GM12891 (cell line): ENCODE data around the gene MYO18A.
"Not testable (repeated sequence)": the region's sequence is repeated elsewhere in the genome, so short reads cannot be mapped to it uniquely, and the experiment has no call there.

ENCODE experiments used
- DNase-seq: peaks from one replicate; pipeline ENCODE4 v3.0.0; 2011; ENCODE audit warnings: low spot score; ENCODE audit not compliant: insufficient read length
- FAIRE-seq: peaks from 2 replicates; lab custom pipeline; 2011; peaks lifted over from hg19 to GRCh38; lab: Jason Lieb, UNC
- PAX5 ChIP-seq: IDR thresholded peaks from 2 replicates; pipeline ENCODE4 v1.6.1; 2011; ENCODE audit warnings: low read length, moderate library complexity, mild to moderate bottlenecking; ENCODE audit not compliant: insufficient read depth, severe bottlenecking
- POLR2A ChIP-seq: IDR thresholded peaks from 2 replicates; pipeline ENCODE4 v1.6.1; 2011; ENCODE audit warnings: low read depth, low read length, control low read depth
- POLR2AphosphoS5 ChIP-seq: IDR thresholded peaks from 2 replicates; pipeline ENCODE4 v1.6.1; 2011; ENCODE audit warnings: low read depth, low read length, control low read depth
- POU2F2 ChIP-seq: IDR thresholded peaks from 2 replicates; pipeline ENCODE4 v1.6.1; 2011; ENCODE audit warnings: low read depth, mild to moderate bottlenecking, control low read depth, low read length, moderate library complexity
- SPI1 ChIP-seq: IDR thresholded peaks from 2 replicates; pipeline ENCODE4 v1.6.1; 2011; ENCODE audit warnings: low read depth, low read length, control low read depth
- TAF1 ChIP-seq: IDR thresholded peaks from 2 replicates; pipeline ENCODE4 v1.6.1; 2011; ENCODE audit warnings: low read depth, low read length, control low read depth

Gene MYO18A

GRCh38 chr17:29214215-29215146 lies 34.3 kb upstream of the MYO18A start:
- no peak for FAIRE-seq
- TF ChIP-seq POLR2A, result no peak
- TF ChIP-seq POU2F2, result no peak
- no peak for TF ChIP-seq PAX5
- TF ChIP-seq POLR2AphosphoS5, result no peak
- no peak for TF ChIP-seq SPI1
- TF ChIP-seq TAF1, result no peak
- no peak for DNase-seq

GRCh38 chr17:29212681-29213121 lies 32.5 kb upstream of the MYO18A start:
- no peak for FAIRE-seq
- DNase-seq, result no peak

GRCh38 chr17:29212094-29212631 lies 32.0 kb upstream of the MYO18A start:
- no peak for TF ChIP-seq POLR2A
- FAIRE-seq (no peak), DNase-seq (no peak)

More at GRCh38 chr17:29212681-29213121, 32.5 kb upstream of the MYO18A start:
- TF ChIP-seq TAF1 (no peak), POLR2A (no peak), PAX5 (no peak)

- DNase-seq, result no peak
- FAIRE-seq, result no peak
- TF ChIP-seq POLR2AphosphoS5 (no peak), PAX5 (no peak), TAF1 (no peak), POU2F2 (no peak), POLR2A (no peak), SPI1 (no peak)
These were observed 30.7 kb upstream of the MYO18A start for GRCh38 chr17:29210879-29211278.

DNA sequence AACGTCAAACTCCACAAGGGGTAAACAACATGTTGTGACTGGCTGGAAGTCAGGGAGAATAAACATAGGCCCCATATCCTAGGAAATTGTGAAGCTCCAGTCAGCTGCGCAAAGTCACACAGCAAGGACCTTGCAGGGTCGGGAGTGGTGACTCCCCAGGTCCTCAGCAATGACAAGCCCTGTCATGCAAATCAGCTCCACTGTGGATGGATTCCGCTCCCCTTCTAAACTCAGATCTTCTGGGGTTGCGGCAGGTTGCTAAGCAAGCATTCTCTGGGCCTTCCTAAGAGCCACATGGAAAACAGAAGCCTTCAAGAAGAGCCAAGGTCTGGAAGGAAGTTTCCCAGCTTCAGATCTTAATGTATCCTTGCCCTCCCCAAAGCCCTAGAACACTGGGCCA lies 28.9 kb upstream of the MYO18A start:
- DNase-seq, result no peak
- TF ChIP-seq POLR2A (no peak), SPI1 (no peak), TAF1 (no peak), PAX5 (no peak), POLR2AphosphoS5 (no peak), POU2F2 (no peak)
- no peak for FAIRE-seq

- no peak for FAIRE-seq
- no peak for TF ChIP-seq POLR2AphosphoS5
- TF ChIP-seq POU2F2, result no peak
- TF ChIP-seq TAF1, result no peak
- TF ChIP-seq PAX5, result no peak
- no peak for TF ChIP-seq SPI1
- TF ChIP-seq POLR2A, result no peak
- DNase-seq, result no peak
These were observed 27.8 kb upstream of the MYO18A start for GRCh38 chr17:29207975-29208374.

DNA sequence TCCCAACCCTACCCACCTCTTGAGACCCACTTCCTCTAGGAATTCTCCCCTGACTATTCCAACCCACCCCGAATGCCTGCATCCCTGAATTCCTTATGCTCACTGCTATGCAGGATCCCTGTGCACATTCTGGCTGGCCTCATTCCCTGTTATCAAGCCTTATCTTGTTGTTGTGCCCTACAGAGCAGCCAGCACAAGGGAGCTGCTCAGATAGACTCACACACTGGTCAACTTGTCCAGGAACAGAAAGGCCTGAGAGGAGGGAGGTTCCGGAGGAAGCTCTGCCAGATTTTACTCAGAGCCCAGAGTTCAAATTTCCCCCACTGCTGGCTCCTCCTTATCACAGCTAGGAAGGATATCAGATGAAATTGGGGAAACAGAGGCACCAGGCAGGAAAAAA lies 24.8 kb upstream of the MYO18A start:
- TF ChIP-seq PAX5 (no peak), POLR2AphosphoS5 (no peak), TAF1 (no peak), POLR2A (no peak), POU2F2 (no peak), SPI1 (no peak)
- FAIRE-seq (no peak), DNase-seq (no peak)

DNA sequence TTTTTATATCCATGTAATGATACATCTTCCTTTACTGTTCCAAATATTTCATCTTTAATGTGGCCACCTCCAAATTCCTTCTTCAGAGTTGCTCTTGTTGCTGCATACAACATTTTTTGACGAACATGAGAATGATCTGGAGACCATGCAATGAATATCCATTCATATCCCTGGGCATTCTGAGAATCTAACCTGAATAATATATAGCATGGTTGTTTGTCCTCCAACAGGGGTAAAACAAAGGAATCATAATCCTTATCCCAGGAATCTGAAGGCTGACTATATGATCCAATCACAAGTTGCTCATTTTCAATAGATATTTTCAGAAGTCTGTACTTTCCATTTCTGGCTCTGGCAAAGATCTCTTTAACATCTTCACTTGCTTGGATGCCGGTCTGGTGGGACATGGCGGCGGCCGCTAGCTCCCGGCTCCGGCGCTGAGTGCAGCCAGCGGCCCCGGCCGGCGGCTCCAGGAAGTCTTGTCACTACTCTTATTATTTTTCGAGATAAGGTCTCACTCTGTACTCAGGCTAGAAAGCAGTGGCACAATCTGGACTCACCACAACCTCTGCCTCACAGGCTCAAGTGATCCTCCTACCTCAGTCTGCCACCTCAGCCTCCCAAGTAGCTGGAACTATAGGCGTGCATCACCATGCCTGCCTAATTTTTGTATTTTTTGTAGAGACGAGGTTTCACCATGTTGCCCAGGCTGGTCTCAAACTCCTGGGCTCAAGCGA lies 24.0 kb upstream of the MYO18A start:
- not testable (repeated sequence) for DNase-seq, FAIRE-seq

- DNase-seq (no peak), FAIRE-seq (no peak)
- no peak for TF ChIP-seq PAX5
- no peak for TF ChIP-seq POLR2AphosphoS5
- no peak for TF ChIP-seq POU2F2
- no peak for TF ChIP-seq POLR2A
- TF ChIP-seq TAF1, result no peak
- TF ChIP-seq SPI1, result peak; percentile 57
These were observed 17.5 kb upstream of the MYO18A start for GRCh38 chr17:29197516-29198272.
